PC-9 (cell line): ENCODE results near the gene GSN. TPM values are rescaled to one million over a fixed set of nuclear protein-coding genes. Genes with fewer than 3 reads are reported as not detected.

ENCODE experiments used
- BruUV-seq: library from RNA; stranded (reverse); fragments of 400-500 nt; replicated peaks from 2 replicates; lab custom pipeline; 2021; lab: Mats Ljungman, UMichigan
- CTCF ChIA-PET: fragments of 300-600 bp; sonication (Branson Sonifier 250); formaldehyde crosslinking; loops from one replicate; lab custom pipeline; 2022; ENCODE audit warnings: antibody characterized with exemption; lab: Charles Lee
- POLR2A ChIA-PET: fragments of 300-600 bp; sonication (Branson Sonifier 250); formaldehyde crosslinking; loops from one replicate; lab custom pipeline; 2022; ENCODE audit warnings: antibody characterized with exemption; ENCODE audit not compliant: unreplicated experiment; lab: Charles Lee
- DNase-seq, 2 experiments: peaks; one replicate each; pipeline versions ENCODE4 v3.0.0 to v3.0.0-alpha.2; 2015 to 2022; ENCODE audit warnings: mixed read lengths in 1 of 2
- H2AFZ ChIP-seq: fragments of 200-600 bp; sonication (generic); 2 replicates; pipeline ENCODE4 v1.8.1; 2017; ENCODE audit warnings: antibody characterized with exemption
- H3F3A ChIP-seq: fragments of 200-600 bp; sonication (generic); 2 replicates; pipeline ENCODE4 v1.8.1; 2017; ENCODE audit warnings: antibody characterized with exemption, mild to moderate bottlenecking, low read depth; ENCODE audit not compliant: insufficient read depth
- H3K27ac ChIP-seq: fragments of 200-600 bp; sonication (generic); 2 replicates; pipeline ENCODE4 v1.6.1; 2016; ENCODE audit warnings: mixed run types
- H3K27me3 ChIP-seq: fragments of 200-600 bp; sonication (generic); 2 replicates; pipeline ENCODE4 v1.6.1; 2016; ENCODE audit warnings: low read depth, mixed run types; ENCODE audit not compliant: insufficient read depth
- H3K36me3 ChIP-seq: fragments of 200-600 bp; sonication (generic); 2 replicates; pipeline ENCODE4 v1.6.1; 2016; ENCODE audit warnings: low read depth, mixed run types
- H3K4me1 ChIP-seq: fragments of 200-600 bp; sonication (generic); replicated peaks from 2 replicates; pipeline ENCODE4 v1.6.1; 2016; ENCODE audit warnings: mixed run types; ENCODE audit not compliant: insufficient read depth
- H3K4me2 ChIP-seq: fragments of 200-600 bp; sonication (generic); 2 replicates; pipeline ENCODE4 v1.6.1; 2017; ENCODE audit warnings: mixed run types
- H3K4me3 ChIP-seq: fragments of 200-600 bp; sonication (generic); 2 replicates; pipeline ENCODE4 v1.6.1; 2016; ENCODE audit warnings: mixed run types
- H3K79me2 ChIP-seq: fragments of 200-600 bp; sonication (generic); 2 replicates; pipeline ENCODE4 v1.6.1; 2017; ENCODE audit warnings: low read depth, mixed run types
- H3K9me2 ChIP-seq: fragments of 200-600 bp; sonication (generic); 2 replicates; pipeline ENCODE4 v1.8.1; 2017; ENCODE audit warnings: mild to moderate bottlenecking; ENCODE audit not compliant: insufficient read depth
- H3K9me3 ChIP-seq: fragments of 200-600 bp; sonication (generic); 2 replicates; pipeline ENCODE4 v1.8.1; 2016; ENCODE audit warnings: low read depth; ENCODE audit not compliant: insufficient read depth
- H4K20me1 ChIP-seq: fragments of 200-600 bp; sonication (generic); 2 replicates; pipeline ENCODE4 v1.8.1; 2017; ENCODE audit not compliant: insufficient read depth
- CTCF ChIP-seq: fragments of 200-600 bp; sonication (generic); conservative IDR thresholded peaks from 2 replicates; pipeline ENCODE4 v1.6.1; 2017; ENCODE audit warnings: mixed run types, antibody characterized with exemption, mild to moderate bottlenecking, moderate library complexity
- EZH2 ChIP-seq: fragments of 200-600 bp; sonication (generic); IDR thresholded peaks from 2 replicates; pipeline ENCODE4 v1.8.0; 2017; ENCODE audit warnings: antibody characterized with exemption, low read depth
- intact Hi-C: fragments of 100-400 bp; cut with micrococcal nuclease; formaldehyde crosslinking; loops from one replicate; pipeline ENCODE4 v1.10.0; 2022; ENCODE audit not compliant: unreplicated experiment
- total RNA-seq: library from RNA; stranded (reverse); gene quantifications from 2 replicates; pipeline ENCODE4 v1.2.3, GENCODE V29; 2021

Gene GSN
- total RNA-seq, 1 experiment from 2014 or later = 135 TPM

GRCh38 chr9:121358751-121359150 is 90.8 kb downstream of the GSN start:
- TF ChIP-seq CTCF (no peak), EZH2 (no peak)
- no peak overlapping the region for H3K27ac ChIP-seq
- peaks cover 18% of the 10 kb centered on the region for H3F3A ChIP-seq
- no peaks in the 10 kb centered on the region for H3K36me3 ChIP-seq
- no peaks in the 10 kb centered on the region for H3K27me3 ChIP-seq
- no peaks in the 10 kb centered on the region for H3K9me2 ChIP-seq
- CTCF ChIA-PET = interaction anchor here (1.5 kb wide), 1 partner anchor 71 kb away, joined by 3 read pairs; no protein-coding TSS in a partner anchor
- no peaks in the 10 kb centered on the region for H3K9me3 ChIP-seq
- no peak for DNase-seq
- no peak overlapping the region for H3K4me2 ChIP-seq
- intact Hi-C loops = no loop called here
- BruUV-seq = no TSS peak
- no peaks in the 10 kb centered on the region for H3K79me2 ChIP-seq
- POLR2A ChIA-PET = no interaction called here
- peaks cover 21% of the 10 kb centered on the region for H3K4me1 ChIP-seq
- H4K20me1 ChIP-seq = no peaks in the 10 kb centered on the region
- H2AFZ ChIP-seq = no peak overlapping the region
- no peak overlapping the region for H3K4me3 ChIP-seq

- no peak overlapping the region for H3K27ac ChIP-seq
- intact Hi-C loops = no loop called here
- no peaks in the 10 kb centered on the region for H3K27me3 ChIP-seq
- peaks cover 18% of the 10 kb centered on the region for H3F3A ChIP-seq
- BruUV-seq = no TSS peak
- no peaks in the 10 kb centered on the region for H3K36me3 ChIP-seq
- ChIA-PET POLR2A (no interaction called here), CTCF (no interaction called here)
- H3K4me2 ChIP-seq = no peak overlapping the region
- TF ChIP-seq CTCF = no peak
- TF ChIP-seq EZH2 = no peak
- H2AFZ ChIP-seq = no peak overlapping the region
- no peaks in the 10 kb centered on the region for H4K20me1 ChIP-seq
- H3K9me3 ChIP-seq = no peaks in the 10 kb centered on the region
- DNase-seq = no peak
- no peaks in the 10 kb centered on the region for H3K9me2 ChIP-seq
- peaks cover 21% of the 10 kb centered on the region for H3K4me1 ChIP-seq
- no peaks in the 10 kb centered on the region for H3K79me2 ChIP-seq
- H3K4me3 ChIP-seq = no peak overlapping the region
Observed at GRCh38 chr9:121359351-121360294, 91.7 kb downstream of the GSN start.

GRCh38 chr9:121360601-121361374 is 92.8 kb downstream of the GSN start:
- POLR2A ChIA-PET = no interaction called here
- no peaks in the 10 kb centered on the region for H3K36me3 ChIP-seq
- peaks cover 14% of the 10 kb centered on the region for H3F3A ChIP-seq
- CTCF ChIA-PET = no interaction called here
- no peak overlapping the region for H3K4me2 ChIP-seq
- intact Hi-C loops = no loop called here
- H3K4me1 ChIP-seq = peaks cover 21% of the 10 kb centered on the region
- H4K20me1 ChIP-seq = no peaks in the 10 kb centered on the region
- no peaks in the 10 kb centered on the region for H3K27me3 ChIP-seq
- H3K4me3 ChIP-seq = no peak overlapping the region
- H3K27ac ChIP-seq = no peak overlapping the region
- no peaks in the 10 kb centered on the region for H3K79me2 ChIP-seq
- DNase-seq = no peak
- no peak overlapping the region for H2AFZ ChIP-seq
- TF ChIP-seq CTCF (no peak), EZH2 (no peak)
- H3K9me2 ChIP-seq = no peaks in the 10 kb centered on the region
- no peaks in the 10 kb centered on the region for H3K9me3 ChIP-seq
- BruUV-seq = no TSS peak
